NCI-H1436 treated with DMSO at 0.1 percent for 48 hours (cell line): Measurements from ENCODE around the gene PHIP.
"Not testable (repeated sequence)": the region's sequence is repeated elsewhere in the genome, so short reads cannot be mapped to it uniquely, and the experiment has no call there.

Source experiments
- DNase-seq: peaks from one replicate; lab custom pipeline; 2025; lab: John Stamatoyannopoulos, UW

The PHIP gene

GRCh38 chr6:79078075-79078969 lies at the start of gene PHIP:
TSS of gene PHIP (minus strand) at chr6:79078254. CDS start at chr6:79078068, 186 bp downstream.
- peak; percentile 74 for DNase-seq

GRCh38 chr6:79127660-79128059 lies 49.6 kb upstream of the PHIP start:
- no peak for DNase-seq

- DNase-seq: no peak
Measured at GRCh38 chr6:79119217-79119616, 41.2 kb upstream of the PHIP start.

DNA sequence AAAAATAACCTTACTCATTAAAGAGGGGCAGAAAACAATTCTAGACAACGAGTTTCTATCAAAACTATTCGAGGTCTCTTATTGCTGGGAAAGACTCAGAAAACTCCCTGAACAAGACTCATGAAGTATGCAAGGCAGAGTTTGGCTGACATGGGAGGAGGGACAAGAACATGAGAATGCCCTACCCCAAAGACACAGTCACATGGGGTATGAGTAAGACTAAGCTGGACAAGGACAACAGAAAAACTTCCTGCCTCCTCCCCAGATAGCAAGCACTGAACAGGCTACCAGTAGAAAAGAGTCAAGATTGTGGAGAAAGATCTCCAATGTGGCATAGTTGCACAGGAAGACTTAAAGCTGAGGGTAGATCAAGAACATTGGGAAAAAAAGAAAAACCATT lies 39.7 kb upstream of the PHIP start:
- no peak for DNase-seq

GRCh38 chr6:79115553-79116182 lies 37.6 kb upstream of the PHIP start:
- DNase-seq: no peak

- no peak for DNase-seq
Measured at GRCh38 chr6:79111549-79111948, 33.5 kb upstream of the PHIP start.

GRCh38 chr6:79101164-79101563 lies 23.1 kb upstream of the PHIP start:
- DNase-seq: no peak

GRCh38 chr6:79100304-79100703 lies 22.2 kb upstream of the PHIP start:
- DNase-seq: no peak

DNA sequence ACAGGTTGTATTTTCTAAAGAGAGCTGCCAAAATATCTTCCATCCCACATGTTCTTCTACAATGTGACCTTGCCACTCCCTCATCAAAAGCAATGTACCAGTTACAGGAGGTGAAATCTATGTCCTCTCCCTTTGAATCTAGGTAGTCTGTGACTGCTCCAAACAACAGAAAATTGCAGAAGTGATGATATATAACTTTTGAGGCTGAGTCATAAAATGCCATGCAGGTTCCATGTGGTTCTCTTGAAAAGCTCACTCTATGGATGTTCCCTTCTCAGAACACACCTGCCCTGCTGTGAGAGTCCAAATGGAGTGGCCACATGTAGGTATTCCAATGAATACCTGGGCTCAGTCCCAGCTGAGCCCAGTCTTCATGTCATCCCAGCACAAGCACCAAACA lies 16.9 kb upstream of the PHIP start:
- DNase-seq: no peak

DNA sequence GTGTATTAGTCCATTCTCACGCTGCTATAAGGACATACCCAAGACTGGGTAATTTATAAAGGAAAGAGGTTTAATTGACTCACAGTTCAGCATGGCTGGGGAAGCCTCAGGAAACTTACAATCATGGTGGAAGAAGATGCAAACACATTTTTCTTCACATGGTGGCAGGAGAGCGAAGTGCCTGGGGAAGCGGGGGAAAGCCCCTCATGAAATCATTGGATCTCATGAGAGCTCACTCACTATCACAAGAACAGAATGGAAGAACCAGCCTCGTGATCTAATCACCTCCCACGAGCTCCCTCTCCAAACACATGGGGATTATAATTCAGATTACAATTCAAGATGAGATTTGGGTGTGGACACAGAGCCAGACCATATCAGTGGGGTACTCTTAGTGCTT lies 13.7 kb upstream of the PHIP start:
- DNase-seq: not testable (repeated sequence)

DNA sequence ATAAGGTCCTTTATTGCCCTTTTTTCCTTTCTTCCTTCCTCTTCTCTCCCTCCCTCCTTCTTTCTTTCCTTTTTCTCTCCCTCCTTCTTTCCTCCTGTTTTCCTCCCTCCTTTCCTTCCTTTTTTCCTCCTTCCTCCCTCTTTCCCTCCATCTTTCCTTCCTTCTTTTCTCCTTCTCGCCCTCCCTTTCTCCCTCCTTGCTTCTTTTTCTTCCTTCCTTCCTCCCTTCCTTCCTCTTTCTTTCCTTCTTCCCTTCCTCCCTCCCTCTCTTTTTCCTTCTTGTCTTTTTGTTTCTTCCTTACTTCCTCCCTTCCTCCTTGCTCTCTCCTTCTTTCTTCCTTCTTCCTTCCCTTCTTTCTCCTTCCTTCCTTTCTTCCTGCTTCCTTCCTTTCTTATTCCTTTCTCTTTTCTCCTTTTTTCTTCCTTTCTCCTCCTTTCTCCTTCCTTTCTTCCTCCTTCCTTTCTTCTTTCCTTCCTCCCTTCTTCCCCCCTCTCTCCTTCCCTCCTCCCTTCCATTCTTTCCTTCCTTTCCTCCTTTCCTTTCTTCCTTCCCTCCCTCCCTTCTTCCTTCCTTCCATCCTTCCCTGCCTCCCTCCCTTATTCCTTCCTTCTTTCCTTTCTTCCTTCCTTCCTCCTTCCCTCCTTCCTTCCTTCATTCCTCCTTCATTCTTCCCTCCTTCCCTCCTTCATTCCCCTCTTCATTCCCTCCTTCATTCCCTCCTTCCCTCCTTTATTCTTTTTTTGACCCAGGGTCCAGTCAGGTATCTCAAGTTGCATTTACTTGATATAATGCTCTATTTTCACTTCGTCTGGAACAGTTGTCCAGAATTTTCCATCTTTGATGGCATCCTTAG lies 11.7 kb upstream of the PHIP start:
- no peak for DNase-seq

DNA sequence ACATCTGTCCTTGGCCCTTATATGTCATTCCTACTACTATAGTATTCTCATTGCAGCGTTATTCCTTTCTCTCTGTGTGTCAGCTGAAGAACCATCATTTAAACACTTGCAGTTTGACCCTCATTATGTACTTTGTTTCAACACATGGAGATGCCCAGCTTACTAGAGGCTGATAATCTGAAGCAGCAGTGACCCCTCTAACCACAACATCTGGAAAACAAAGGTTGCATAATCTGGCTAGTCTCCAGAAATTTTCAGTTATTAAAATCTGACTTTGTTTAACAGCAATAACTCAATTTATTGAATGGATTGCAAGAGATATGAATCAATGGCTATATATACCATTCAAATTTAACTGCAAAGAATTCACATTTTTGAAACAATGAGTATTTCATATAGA lies 6.6 kb upstream of the PHIP start:
- DNase-seq: no peak

DNA sequence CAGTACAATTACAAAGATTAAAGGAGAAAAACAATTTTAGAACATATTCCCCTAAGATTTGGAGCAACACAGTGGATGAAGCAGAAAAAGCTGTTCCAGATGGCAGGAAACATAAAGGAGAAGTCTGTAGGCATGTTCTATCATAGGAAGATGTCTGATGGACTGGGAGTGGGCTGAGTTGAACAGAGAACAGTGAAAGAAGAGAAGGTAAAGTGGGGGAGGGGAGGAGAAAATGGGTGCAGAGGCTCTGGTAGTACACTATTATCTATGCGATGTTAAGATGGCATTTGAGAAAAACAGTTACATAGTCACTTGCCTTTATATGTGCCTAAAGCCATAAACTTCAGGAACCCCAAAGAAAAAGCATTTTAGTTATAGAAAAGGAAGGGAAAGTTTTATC lies 4.2 kb upstream of the PHIP start:
- no peak for DNase-seq

- no peak for DNase-seq
Measured at GRCh38 chr6:79081663-79082062, 3.6 kb upstream of the PHIP start.

DNA sequence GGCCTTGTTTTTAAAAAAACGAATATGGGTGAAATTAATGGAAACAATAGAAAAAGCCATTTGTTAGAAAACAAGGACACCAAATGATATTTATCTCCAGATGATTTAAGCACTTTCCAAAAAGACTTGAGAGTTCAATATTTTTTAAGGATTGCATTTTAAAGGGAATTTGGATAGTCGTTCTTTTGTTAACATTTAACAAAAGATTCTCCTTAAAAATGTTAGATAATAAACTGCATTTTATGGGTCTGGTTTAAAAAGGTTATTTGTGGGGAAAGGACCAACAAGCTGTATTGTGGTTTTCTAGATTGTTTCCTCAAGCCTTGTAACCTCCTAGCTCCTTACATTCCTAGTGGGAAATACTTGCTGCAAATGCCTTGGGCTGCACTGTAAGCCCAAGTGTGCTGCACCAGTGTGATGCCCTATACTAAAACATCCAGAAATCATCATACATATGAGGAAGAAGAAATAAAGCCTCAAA lies 1.5 kb upstream of the PHIP start:
- no peak for DNase-seq

- DNase-seq: no peak
Measured at GRCh38 chr6:79077715-79078074, 359 bp downstream of the PHIP start.

- peak; percentile 59 for DNase-seq
Measured at GRCh38 chr6:79076782-79077641, 1.0 kb downstream of the PHIP start.

DNA sequence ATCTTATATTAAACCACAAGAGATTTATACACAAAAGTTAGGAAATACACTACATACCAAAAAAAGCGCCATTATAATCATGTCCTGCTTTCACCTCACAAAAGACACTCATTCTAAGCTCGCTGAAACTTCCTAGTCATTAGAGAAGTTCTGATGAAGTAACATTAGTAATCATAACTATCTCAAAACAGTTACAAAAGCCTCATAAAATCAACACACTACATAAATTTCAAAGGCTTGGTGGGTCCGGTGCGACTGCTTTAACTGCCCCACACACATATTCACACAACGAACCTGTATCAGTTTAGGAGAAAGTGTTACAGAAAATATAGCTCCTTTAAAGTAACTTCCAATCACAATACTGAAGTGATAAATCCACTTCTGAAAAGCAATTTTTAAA lies 1.9 kb downstream of the PHIP start:
- DNase-seq: no peak

DNA sequence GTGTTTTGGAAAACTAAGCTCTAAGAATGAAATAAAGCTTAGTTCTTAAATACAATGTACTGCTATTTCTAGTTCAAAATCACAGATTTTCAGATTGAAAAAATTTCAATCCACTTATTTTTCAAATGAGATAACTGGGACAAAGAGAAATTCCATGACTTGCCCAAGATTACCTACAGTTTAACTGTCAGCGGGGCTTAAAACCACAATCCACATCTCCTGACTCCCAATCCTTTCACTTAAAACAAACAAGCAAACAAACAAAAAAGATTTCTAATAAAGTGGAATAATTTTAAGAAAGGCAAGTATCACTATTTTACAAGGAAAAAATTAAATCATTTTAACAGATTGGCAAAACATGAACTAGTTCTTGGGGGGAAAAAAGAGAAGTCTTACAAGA lies 4.2 kb downstream of the PHIP start:
- no peak for DNase-seq

GRCh38 chr6:79072640-79073181 lies 5.3 kb downstream of the PHIP start:
- no peak for DNase-seq

DNA sequence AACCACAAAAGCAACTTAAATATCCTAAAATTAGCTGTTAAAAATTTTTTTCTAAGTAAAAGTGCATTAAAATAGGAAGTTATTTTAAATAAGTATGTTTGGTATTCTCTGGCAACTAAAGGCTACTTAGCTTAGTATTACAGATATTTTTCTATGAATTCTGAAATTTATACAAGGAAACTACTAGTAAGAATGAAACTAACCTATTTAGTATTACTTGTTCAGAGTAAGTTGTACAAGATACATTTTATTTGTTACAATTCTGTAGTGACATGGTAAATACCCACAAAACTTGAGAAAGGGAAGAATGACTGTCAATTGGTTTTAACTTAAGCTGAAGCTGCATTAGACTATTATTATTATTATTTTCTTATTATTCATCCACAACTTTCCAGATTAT lies 6.5 kb downstream of the PHIP start:
- DNase-seq: no peak
